T-cell (primary cell): ENCODE results near the gene GAL3ST3. TPM values are rescaled to one million over a fixed set of nuclear protein-coding genes. Genes with fewer than 3 reads are reported as not detected.

Experiments
- ATAC-seq, 4 experiments: fragments of 200-7000 bp in 3 of 4; fragments of 150-1000 bp in 1 of 4; cut with Tn5 transposase; replicated peaks in 1 of 4; 1 replicate in 3 of 4; 2 replicates in 1 of 4; pipeline ENCODE4 v1.10.0; 2021; ENCODE audit warnings: moderate library complexity in 3 of 4, mild to moderate bottlenecking in 2 of 4, moderate number of reproducible peaks in 1 of 4
- CTCF ChIA-PET, 2 donors: fragments of 300-600 bp; sonication (Branson Sonifier 250); formaldehyde crosslinking; loops; one replicate each; lab custom pipeline; 2022; ENCODE audit warnings: antibody characterized with exemption in 2 of 2; lab: Charles Lee
- POLR2A ChIA-PET, 2 donors: fragments of 300-600 bp; sonication (Branson Sonifier 250); formaldehyde crosslinking; loops; one replicate each; lab custom pipeline; 2022; ENCODE audit warnings: antibody characterized with exemption in 2 of 2; lab: Charles Lee
- DNase-seq, 35 experiments: peaks; one replicate each; pipeline versions ENCODE4 v3.0.0 to v3.0.0-alpha.2; 2013 to 2023
- H3K27ac ChIP-seq: one replicate; pipeline ENCODE4 v1.5.1; 2013; ENCODE audit warnings: low read length
- H3K27me3 ChIP-seq, 2 experiments: replicated peaks in 1 of 2; 1 replicate in 1 of 2; 2 replicates in 1 of 2; pipeline versions ENCODE4 v1.6.1 to v1.7.0; 2013; ENCODE audit warnings: low read length in 1 of 2, mixed read lengths in 1 of 2; ENCODE audit not compliant: control insufficient read depth in 2 of 2, insufficient read depth in 2 of 2; ENCODE audit errors: extremely low read depth in 1 of 2
- H3K36me3 ChIP-seq, 2 donors: 1 replicate in 1 of 2; 2 replicates in 1 of 2; pipeline versions ENCODE4 v1.6.1 to v1.7.0; 2013; ENCODE audit warnings: low read length in 1 of 2; ENCODE audit not compliant: control insufficient read depth in 2 of 2, insufficient read depth in 1 of 2; ENCODE audit errors: extremely low read depth in 1 of 2
- H3K4me1 ChIP-seq, 2 experiments: 1 replicate in 1 of 2; 2 replicates in 1 of 2; pipeline versions ENCODE4 v1.6.1 to v1.7.0; 2013; ENCODE audit warnings: low read length in 2 of 2, mixed read lengths in 1 of 2; ENCODE audit not compliant: insufficient read depth in 2 of 2, control insufficient read depth in 1 of 2; ENCODE audit errors: extremely low read depth in 1 of 2
- H3K4me3 ChIP-seq, 2 donors: 1 replicate in 1 of 2; 2 replicates in 1 of 2; pipeline versions ENCODE4 v1.5.1 to v1.7.0; 2013; ENCODE audit warnings: mild to moderate bottlenecking in 2 of 2, low read length in 1 of 2, moderate library complexity in 1 of 2; ENCODE audit not compliant: control insufficient read depth in 1 of 2; ENCODE audit errors: extremely low read depth in 1 of 2
- H3K9me3 ChIP-seq: 2 replicates; pipeline ENCODE4 v1.7.0; 2013
- H3K27ac Mint-ChIP-seq, 2 donors: one replicate each; pipeline ENCODE4 v1.8.0; 2020 to 2021; ENCODE audit warnings: mild to moderate bottlenecking in 2 of 2, mixed read lengths in 2 of 2
- H3K27me3 Mint-ChIP-seq, 2 donors: one replicate each; pipeline ENCODE4 v1.8.0; 2021 to 2022; ENCODE audit warnings: mixed read lengths in 2 of 2
- H3K36me3 Mint-ChIP-seq: one replicate; pipeline ENCODE4 v1.8.0; 2021; ENCODE audit warnings: mixed read lengths
- H3K4me1 Mint-ChIP-seq, 3 donors: one replicate each; pipeline ENCODE4 v1.8.0; 2020 to 2022; ENCODE audit warnings: mixed read lengths in 3 of 3, mild to moderate bottlenecking in 1 of 3
- H3K4me3 Mint-ChIP-seq, 3 donors: one replicate each; pipeline ENCODE4 v1.8.0; 2020 to 2022; ENCODE audit warnings: mild to moderate bottlenecking in 3 of 3, mixed read lengths in 3 of 3, moderate library complexity in 3 of 3
- H3K9me3 Mint-ChIP-seq, 3 donors: one replicate each; pipeline ENCODE4 v1.8.0; 2020 to 2022; ENCODE audit warnings: mixed read lengths in 3 of 3
- WGBS: methylation state at CpG from one replicate; pipeline ENCODE4 v1.1.5; 2013; ENCODE audit warnings: missing lambda C conversion rate; ENCODE audit not compliant: insufficient coverage; 5-methylcytosine and 5-hydroxymethylcytosine counted together
- total RNA-seq, 35 experiments: library from RNA in 6 of 35; stranded (reverse) in 6 of 35; fragments of 120-200 nt in 1 of 35; gene quantifications; one replicate each; pipeline versions ENCODE4 v1.2.1 to v1.2.4 and lab custom pipeline; 2013 to 2026

Gene GAL3ST3
- total RNA-seq, 5 donors from 2014 or later (not counting 1 experiment from before 2014, with no cell fraction given) = 0.18 TPM; not detected in 4

GRCh38 chr11:66072081-66072480 lies 23.1 kb upstream of the GAL3ST3 start:
- WGBS = no CpG with 5 or more reads among the region's 3 CpGs
- no peaks in the 10 kb centered on the region for H3K27me3 Mint-ChIP-seq

GRCh38 chr11:66071381-66071801 lies 22.4 kb upstream of the GAL3ST3 start:
- Histone ChIP-seq H3K4me3 (peak overlapping the region; percentile 81 to 91), H3K4me1 (peaks cover 24 to 48% of the 10 kb centered on the region in 2 experiments), H3K36me3 (peaks cover 10 to 47% of the 10 kb centered on the region in 2 donors), H3K9me3 (no peaks in the 10 kb centered on the region), H3K27me3 (no peaks in the 10 kb centered on the region), H3K27ac (peak overlapping the region; percentile 42)
- H3K9me3 Mint-ChIP-seq = no peaks in the 10 kb centered on the region
- H3K4me3 Mint-ChIP-seq = peak overlapping the region; percentile 93 to 98 (median 97)
- ATAC-seq = peak; percentile 7 to 32 (median 9)
- H3K27ac Mint-ChIP-seq = peak overlapping the region; percentile 91 to 97
- peak in 13 of 35 experiments; percentile 11 to 57 (median 27) for DNase-seq
- ChIA-PET POLR2A (interaction anchor here (0.8 kb wide), 2 partner anchors 10 to 45 kb away, joined by 3 read pairs; no protein-coding TSS in a partner anchor), CTCF (interaction anchor here in 1 of 2 donors (1.0 to 4.9 kb wide), 3 partner anchors 9 to 45 kb away, joined by 3 to 36 read pairs (median 5); no protein-coding TSS in a partner anchor)
- peaks cover 46% of the 10 kb centered on the region for H3K36me3 Mint-ChIP-seq
- H3K4me1 Mint-ChIP-seq = peaks cover 67 to 82% (median 77%) of the 10 kb centered on the region in 3 donors
- WGBS = 0% methylated on average over 1 of the region's 2 CpGs
- no peaks in the 10 kb centered on the region for H3K27me3 Mint-ChIP-seq

More at GRCh38 chr11:66072081-66072480, 23.1 kb upstream of the GAL3ST3 start:
- peak overlapping the region; percentile 93 to 98 (median 97) for H3K4me3 Mint-ChIP-seq
- peaks cover 24 to 55% of the 10 kb centered on the region in 2 experiments for H3K4me1 ChIP-seq
- ChIA-PET POLR2A (interaction anchor here (0.7 to 0.8 kb wide), 2 partner anchors 18 to 44 kb away, joined by 3 to 4 read pairs; no protein-coding TSS in a partner anchor), CTCF (interaction anchor here in 1 of 2 donors (0.6 to 4.9 kb wide), 4 partner anchors 8 to 607 kb away, joined by 4 to 36 read pairs (median 5); no protein-coding TSS in a partner anchor)
- H3K27me3 ChIP-seq = no peaks in the 10 kb centered on the region
- peak overlapping the region; percentile 91 to 97 for H3K27ac Mint-ChIP-seq
- peak overlapping the region; percentile 42 for H3K27ac ChIP-seq
- H3K9me3 ChIP-seq = no peaks in the 10 kb centered on the region
- no peaks in the 10 kb centered on the region for H3K9me3 Mint-ChIP-seq
- H3K4me3 ChIP-seq = peak overlapping the region; percentile 81 to 91
- peaks cover 46% of the 10 kb centered on the region for H3K36me3 Mint-ChIP-seq
- DNase-seq (no peak), ATAC-seq (no peak)
- H3K4me1 Mint-ChIP-seq = peaks cover 68 to 80% (median 76%) of the 10 kb centered on the region in 3 donors
- peaks cover 11 to 47% of the 10 kb centered on the region in 2 donors for H3K36me3 ChIP-seq

GRCh38 chr11:66070604-66071380 lies 21.8 kb upstream of the GAL3ST3 start:
- 1% methylated on average over 43 of the region's 60 CpGs for WGBS
- H3K27me3 Mint-ChIP-seq = no peaks in the 10 kb centered on the region
- Histone ChIP-seq H3K4me3 (peak overlapping the region; percentile 81 to 91), H3K9me3 (no peaks in the 10 kb centered on the region), H3K36me3 (peaks cover 8 to 48% of the 10 kb centered on the region in 2 donors), H3K27me3 (no peaks in the 10 kb centered on the region), H3K27ac (peak overlapping the region; percentile 42), H3K4me1 (peaks cover 24 to 45% of the 10 kb centered on the region in 2 experiments)
- no peaks in the 10 kb centered on the region for H3K9me3 Mint-ChIP-seq
- ATAC-seq (peak; percentile 4 to 25 (median 14)), DNase-seq (peak in 9 of 35 experiments; percentile 10 to 44 (median 25))
- peak overlapping the region; percentile 91 to 97 for H3K27ac Mint-ChIP-seq
- peaks cover 46% of the 10 kb centered on the region for H3K36me3 Mint-ChIP-seq
- ChIA-PET CTCF (interaction anchor here (1.0 to 4.9 kb wide), 5 partner anchors 8 to 45 kb away, joined by 3 to 36 read pairs (median 5); no protein-coding TSS in a partner anchor), POLR2A (interaction anchor here in 1 of 2 donors (0.8 kb wide), 1 partner anchor 11 kb away, joined by 3 read pairs; no protein-coding TSS in a partner anchor)
- peaks cover 63 to 79% (median 76%) of the 10 kb centered on the region in 3 donors for H3K4me1 Mint-ChIP-seq
- peak overlapping the region; percentile 93 to 98 (median 97) for H3K4me3 Mint-ChIP-seq

GRCh38 chr11:66069715-66070603 lies 21.0 kb upstream of the GAL3ST3 start, which contains the start of gene PACS1:
PACS1 (plus strand) TSS chr11:66070272; CDS start chr11:66070487, 215 bp downstream.
- ATAC-seq (peak; percentile 71 to 78 (median 74)), DNase-seq (peak; percentile 47 to 90 (median 67))
- Histone ChIP-seq H3K9me3 (no peaks in the 10 kb centered on the region), H3K36me3 (peaks cover 5 to 49% of the 10 kb centered on the region in 2 donors), H3K4me1 (peaks cover 24 to 42% of the 10 kb centered on the region in 2 experiments), H3K27me3 (no peaks in the 10 kb centered on the region), H3K27ac (peak within 1 kb of the TSS; percentile 81), H3K4me3 (peak within 1 kb of the TSS; percentile 81 to 91)
- no peaks in the 10 kb centered on the region for H3K27me3 Mint-ChIP-seq
- H3K36me3 Mint-ChIP-seq = peaks cover 52% of the 10 kb centered on the region
- peak within 1 kb of the TSS; percentile 97 for H3K27ac Mint-ChIP-seq
- peak within 1 kb of the TSS; percentile 93 to 98 (median 97) for H3K4me3 Mint-ChIP-seq
- ChIA-PET POLR2A (interaction anchor here (0.6 kb wide), 2 partner anchors 11 to 12 kb away, joined by 3 read pairs; no protein-coding TSS in a partner anchor), CTCF (interaction anchor here (0.6 to 4.9 kb wide), 13 partner anchors 9 to 1752 kb away, joined by 3 to 36 read pairs (median 5); no protein-coding TSS in a partner anchor)
- H3K4me1 Mint-ChIP-seq = peaks cover 59 to 75% (median 74%) of the 10 kb centered on the region in 3 donors
- under 1% methylated on average over 120 of the region's 120 CpGs for WGBS
- peaks cover 0 to 2% (median 0%) of the 10 kb centered on the region in 3 donors for H3K9me3 Mint-ChIP-seq

- Histone ChIP-seq H3K27ac (peak overlapping the region; percentile 81), H3K36me3 (peaks cover 5 to 50% of the 10 kb centered on the region in 2 donors), H3K4me3 (peak overlapping the region; percentile 20 to 37), H3K27me3 (no peaks in the 10 kb centered on the region), H3K4me1 (peaks cover 22 to 40% of the 10 kb centered on the region in 2 experiments), H3K9me3 (no peaks in the 10 kb centered on the region)
- ChIA-PET CTCF (interaction anchor here (0.6 to 4.9 kb wide), 21 partner anchors 11 to 1751 kb away, joined by 3 to 36 read pairs (median 4); partner anchors contain the start of gene SF3B2 (in 1 of the 2)), POLR2A (interaction anchor here (0.6 to 1.2 kb wide), 3 partner anchors 12 to 66 kb away, joined by 3 to 4 read pairs (median 3); no protein-coding TSS in a partner anchor)
- Mint-ChIP-seq H3K27me3 (no peaks in the 10 kb centered on the region), H3K9me3 (peaks cover 0 to 2% (median 0%) of the 10 kb centered on the region in 3 donors), H3K4me1 (peaks cover 54 to 74% (median 71%) of the 10 kb centered on the region in 3 donors), H3K36me3 (peaks cover 55% of the 10 kb centered on the region), H3K4me3 (peak overlapping the region; percentile 85 to 87 (median 86)), H3K27ac (peak overlapping the region; percentile 94 to 97)
- 49% methylated on average over 10 of the region's 14 CpGs for WGBS
- ATAC-seq = peak; percentile 1 to 22 (median 4)
- peak in 17 of 35 experiments; percentile 13 to 52 (median 36) for DNase-seq
Measured at GRCh38 chr11:66068923-66069714, 20.2 kb upstream of the GAL3ST3 start.
